Neural progenitor cell (in vitro differentiated cells): ENCODE results near the gene ARFIP2. TPM values are rescaled to one million over a fixed set of nuclear protein-coding genes. Genes with fewer than 3 reads are reported as not detected.

Experiments
- DNase-seq: peaks from one replicate; pipeline ENCODE4 v3.0.0-alpha.2; 2016; ENCODE audit warnings: low spot score
- H2AFZ ChIP-seq: fragments of 200-600 bp; sonication (generic); replicated peaks from 2 replicates; pipeline ENCODE4 v1.6.1; 2016; ENCODE audit warnings: antibody characterized with exemption
- H3F3A ChIP-seq: fragments of 200-600 bp; sonication (generic); 2 replicates; pipeline ENCODE4 v1.6.1; 2016; ENCODE audit warnings: antibody characterized with exemption, low read depth
- H3K27ac ChIP-seq: fragments of 200-600 bp; sonication (generic); 2 replicates; pipeline ENCODE4 v1.5.1; 2016; ENCODE audit warnings: mild to moderate bottlenecking
- H3K27me3 ChIP-seq: fragments of 200-600 bp; sonication (generic); 2 replicates; pipeline ENCODE4 v1.6.1; 2016; ENCODE audit warnings: mild to moderate bottlenecking, moderate library complexity
- H3K36me3 ChIP-seq: fragments of 200-600 bp; sonication (generic); 2 replicates; pipeline ENCODE4 v1.5.1; 2016
- H3K4me1 ChIP-seq: fragments of 200-600 bp; sonication (generic); 2 replicates; pipeline ENCODE4 v1.6.1; 2016; ENCODE audit warnings: mixed run types
- H3K4me2 ChIP-seq: fragments of 200-600 bp; sonication (generic); 2 replicates; pipeline ENCODE4 v1.6.1; 2016
- H3K4me3 ChIP-seq: fragments of 200-600 bp; sonication (generic); 2 replicates; pipeline ENCODE4 v1.5.1; 2016
- H3K79me2 ChIP-seq: fragments of 200-600 bp; sonication (generic); 2 replicates; pipeline ENCODE4 v1.6.1; 2016; ENCODE audit warnings: low read depth
- H3K9ac ChIP-seq: fragments of 200-600 bp; sonication (generic); 2 replicates; pipeline ENCODE4 v1.6.1; 2016
- H3K9me3 ChIP-seq: fragments of 200-600 bp; sonication (generic); 2 replicates; pipeline ENCODE4 v1.5.1; 2016; ENCODE audit warnings: low read depth
- H4K20me1 ChIP-seq: fragments of 200-600 bp; sonication (generic); 2 replicates; pipeline ENCODE4 v1.6.1; 2016; ENCODE audit warnings: low read depth
- H3K27ac Mint-ChIP-seq: 3 replicates; pipeline ENCODE4 v1.8.0; 2021; ENCODE audit warnings: mixed read lengths
- H3K27me3 Mint-ChIP-seq: 2 replicates; pipeline ENCODE4 v1.8.0; 2022; ENCODE audit warnings: low read depth, mild to moderate bottlenecking, inconsistent platforms, moderate library complexity, mixed read lengths; ENCODE audit not compliant: insufficient read depth
- H3K36me3 Mint-ChIP-seq: 3 replicates; pipeline ENCODE4 v1.8.0; 2021; ENCODE audit warnings: mixed read lengths
- H3K4me1 Mint-ChIP-seq: 3 replicates; pipeline ENCODE4 v1.8.0; 2021; ENCODE audit warnings: mixed read lengths
- H3K4me3 Mint-ChIP-seq: 3 replicates; pipeline ENCODE4 v1.8.0; 2021; ENCODE audit warnings: mild to moderate bottlenecking, moderate library complexity, mixed read lengths
- H3K9me3 Mint-ChIP-seq: 3 replicates; pipeline ENCODE4 v1.8.0; 2020; ENCODE audit warnings: mixed read lengths
- EZH2 ChIP-seq: fragments of 200-600 bp; sonication (generic); IDR thresholded peaks from 2 replicates; pipeline ENCODE4 v1.6.1; 2017; ENCODE audit warnings: antibody characterized with exemption, mild to moderate bottlenecking, moderate library complexity
- EZH2phosphoT487 ChIP-seq: fragments of 200-600 bp; sonication (generic); IDR thresholded peaks from 2 replicates; pipeline ENCODE4 v1.6.1; 2017; ENCODE audit warnings: antibody characterized with exemption
- total RNA-seq: library from RNA; depleted of rRNA; stranded (reverse); fragments of >200 nt; gene quantifications from 2 replicates; pipeline ENCODE4 v1.2.3, GENCODE V29; 2015; ENCODE audit warnings: low replicate concordance
- TF ChIP-seq, protein P1 (sequence below): fragments of 200-600 bp; sonication (generic); IDR thresholded peaks from 2 replicates; pipeline ENCODE4 v1.5.1; 2017; ENCODE audit warnings: antibody characterized with exemption, mild to moderate bottlenecking

The ARFIP2 gene
- total RNA-seq, 1 donor from 2014 or later = 40.2 TPM

- H3K27ac Mint-ChIP-seq = peak overlapping the region; percentile 59
- peaks cover 21% of the 10 kb centered on the region for H3K36me3 Mint-ChIP-seq
- H3K27me3 Mint-ChIP-seq = no peaks in the 10 kb centered on the region
- H3K4me3 Mint-ChIP-seq = peak overlapping the region; percentile 95
- Histone ChIP-seq H3F3A (no peaks in the 10 kb centered on the region), H3K27me3 (no peaks in the 10 kb centered on the region), H3K9me3 (no peaks in the 10 kb centered on the region), H3K4me1 (peaks cover 11% of the 10 kb centered on the region), H3K36me3 (no peaks in the 10 kb centered on the region), H4K20me1 (peaks cover 13% of the 10 kb centered on the region), H3K9ac (peak overlapping the region; percentile 91), H3K4me2 (peak overlapping the region; percentile 91), H3K4me3 (peak overlapping the region; percentile 83), H3K27ac (peak overlapping the region; percentile 87), H3K79me2 (peaks cover 43% of the 10 kb centered on the region), H2AFZ (no peak overlapping the region)
- H3K4me1 Mint-ChIP-seq = peaks cover 29% of the 10 kb centered on the region
- DNase-seq = no peak
- TF ChIP-seq, protein P1, sequence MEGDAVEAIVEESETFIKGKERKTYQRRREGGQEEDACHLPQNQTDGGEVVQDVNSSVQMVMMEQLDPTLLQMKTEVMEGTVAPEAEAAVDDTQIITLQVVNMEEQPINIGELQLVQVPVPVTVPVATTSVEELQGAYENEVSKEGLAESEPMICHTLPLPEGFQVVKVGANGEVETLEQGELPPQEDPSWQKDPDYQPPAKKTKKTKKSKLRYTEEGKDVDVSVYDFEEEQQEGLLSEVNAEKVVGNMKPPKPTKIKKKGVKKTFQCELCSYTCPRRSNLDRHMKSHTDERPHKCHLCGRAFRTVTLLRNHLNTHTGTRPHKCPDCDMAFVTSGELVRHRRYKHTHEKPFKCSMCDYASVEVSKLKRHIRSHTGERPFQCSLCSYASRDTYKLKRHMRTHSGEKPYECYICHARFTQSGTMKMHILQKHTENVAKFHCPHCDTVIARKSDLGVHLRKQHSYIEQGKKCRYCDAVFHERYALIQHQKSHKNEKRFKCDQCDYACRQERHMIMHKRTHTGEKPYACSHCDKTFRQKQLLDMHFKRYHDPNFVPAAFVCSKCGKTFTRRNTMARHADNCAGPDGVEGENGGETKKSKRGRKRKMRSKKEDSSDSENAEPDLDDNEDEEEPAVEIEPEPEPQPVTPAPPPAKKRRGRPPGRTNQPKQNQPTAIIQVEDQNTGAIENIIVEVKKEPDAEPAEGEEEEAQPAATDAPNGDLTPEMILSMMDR = no peak
- TF ChIP-seq EZH2phosphoT487 (no peak), EZH2 (no peak)
- no peaks in the 10 kb centered on the region for H3K9me3 Mint-ChIP-seq
Observed at GRCh38 chr11:6481924-6482275, 769 bp upstream of the ARFIP2 start.

DNA sequence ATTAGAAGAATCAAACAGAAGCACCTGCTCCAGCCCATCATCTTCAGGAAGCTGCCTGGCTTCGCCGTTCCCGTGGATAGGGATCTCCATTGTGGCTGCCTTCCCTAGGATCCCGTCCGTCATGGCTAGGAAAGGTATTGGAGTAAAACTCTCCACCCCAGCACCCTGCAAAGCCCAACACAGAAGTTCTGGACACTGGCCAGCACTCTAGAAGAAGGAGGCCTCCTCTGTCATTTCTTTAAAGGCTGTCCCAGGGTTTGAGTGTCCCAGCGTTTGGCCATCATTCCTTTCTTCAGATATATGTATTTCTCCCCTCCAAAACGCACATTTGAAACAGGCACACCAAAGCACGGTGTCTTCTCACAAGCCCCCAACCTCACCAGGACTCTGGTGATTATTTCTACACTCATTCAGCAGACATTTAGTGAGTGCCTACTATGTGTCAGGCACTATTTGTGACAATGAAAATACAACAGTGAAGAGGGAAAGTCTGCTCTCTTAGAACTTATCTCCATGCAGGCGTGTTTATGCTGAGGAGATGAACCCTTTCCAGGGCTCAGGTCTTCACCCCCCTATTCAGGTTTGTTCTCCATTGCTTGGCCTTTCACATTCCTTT is 724 bp downstream of the ARFIP2 start:
- H3K27ac Mint-ChIP-seq = peak overlapping the region; percentile 35
- peaks cover 2% of the 10 kb centered on the region for H3K27me3 Mint-ChIP-seq
- Histone ChIP-seq H3K27me3 (no peaks in the 10 kb centered on the region), H3K9ac (peak overlapping the region; percentile 93), H3K4me3 (peak overlapping the region; percentile 83), H3F3A (peaks cover 9% of the 10 kb centered on the region), H3K9me3 (no peaks in the 10 kb centered on the region), H3K79me2 (peaks cover 43% of the 10 kb centered on the region), H3K27ac (no peak overlapping the region), H3K36me3 (no peaks in the 10 kb centered on the region), H3K4me2 (peak overlapping the region; percentile 91), H4K20me1 (peaks cover 13% of the 10 kb centered on the region), H2AFZ (no peak overlapping the region), H3K4me1 (peaks cover 11% of the 10 kb centered on the region)
- peak overlapping the region; percentile 95 for H3K4me3 Mint-ChIP-seq
- no peak for TF ChIP-seq EZH2
- TF ChIP-seq EZH2phosphoT487 = no peak
- TF ChIP-seq, protein P1 = no peak
- H3K9me3 Mint-ChIP-seq = no peaks in the 10 kb centered on the region
- peaks cover 22% of the 10 kb centered on the region for H3K36me3 Mint-ChIP-seq
- peaks cover 32% of the 10 kb centered on the region for H3K4me1 Mint-ChIP-seq
- DNase-seq = no peak

GRCh38 chr11:6476571-6476970 is 4.6 kb downstream of the ARFIP2 start:
- Mint-ChIP-seq H3K4me3 (no peak overlapping the region), H3K9me3 (no peaks in the 10 kb centered on the region), H3K27ac (no peak overlapping the region), H3K4me1 (peaks cover 37% of the 10 kb centered on the region), H3K27me3 (peaks cover 6% of the 10 kb centered on the region), H3K36me3 (peaks cover 17% of the 10 kb centered on the region)
- Histone ChIP-seq H2AFZ (no peak overlapping the region), H3K79me2 (peaks cover 27% of the 10 kb centered on the region), H3K4me1 (peaks cover 12% of the 10 kb centered on the region), H3K4me2 (no peak overlapping the region), H3K27ac (no peak overlapping the region), H3K9me3 (no peaks in the 10 kb centered on the region), H3F3A (peaks cover 33% of the 10 kb centered on the region), H4K20me1 (no peaks in the 10 kb centered on the region), H3K27me3 (no peaks in the 10 kb centered on the region), H3K36me3 (no peaks in the 10 kb centered on the region), H3K9ac (no peak overlapping the region), H3K4me3 (no peak overlapping the region)
- TF ChIP-seq EZH2phosphoT487 = no peak
- TF ChIP-seq, protein P1 = no peak
- TF ChIP-seq EZH2 = no peak
- DNase-seq = no peak
